Loucy (cell line): Measurements from ENCODE around the gene YPEL3.

Experiments used
- H2AFZ ChIP-seq: fragments of 200-600 bp; sonication (generic); 2 replicates; pipeline ENCODE4 v1.6.0; 2016; ENCODE audit warnings: antibody characterized with exemption, mild to moderate bottlenecking, low read length, moderate library complexity
- H3F3A ChIP-seq: fragments of 200-600 bp; 2 replicates; pipeline ENCODE4 v1.6.0; 2016; ENCODE audit warnings: antibody characterized with exemption, low read depth, mild to moderate bottlenecking
- H3K27me3 ChIP-seq: fragments of 200-600 bp; sonication (generic); 2 replicates; pipeline ENCODE4 v1.6.1; 2014; ENCODE audit warnings: low read length, mild to moderate bottlenecking; ENCODE audit not compliant: insufficient read depth, poor library complexity, severe bottlenecking
- H3K36me3 ChIP-seq: fragments of 200-600 bp; sonication (generic); 2 replicates; pipeline ENCODE4 v1.6.1; 2016; ENCODE audit warnings: low read length; ENCODE audit not compliant: insufficient read depth
- H3K4me1 ChIP-seq: fragments of 200-600 bp; sonication (generic); 2 replicates; pipeline ENCODE4 v1.5.1; 2014; ENCODE audit warnings: low read length, mild to moderate bottlenecking; ENCODE audit not compliant: insufficient read depth, poor library complexity, severe bottlenecking
- H3K4me2 ChIP-seq: fragments of 200-600 bp; sonication (generic); 2 replicates; pipeline ENCODE4 v1.6.0; 2014; ENCODE audit warnings: antibody characterized with exemption, low read length, low read depth, mild to moderate bottlenecking; ENCODE audit not compliant: poor library complexity, severe bottlenecking
- H3K4me3 ChIP-seq: fragments of 200-600 bp; sonication (generic); 2 replicates; pipeline ENCODE4 v1.5.1; 2014; ENCODE audit warnings: low read length, mild to moderate bottlenecking, mixed read lengths; ENCODE audit not compliant: poor library complexity, severe bottlenecking
- H3K79me2 ChIP-seq: fragments of 200-600 bp; sonication (generic); 2 replicates; pipeline ENCODE4 v1.6.1; 2014; ENCODE audit warnings: low read length; ENCODE audit not compliant: insufficient read depth
- H3K9ac ChIP-seq: fragments of 200-600 bp; sonication (generic); 2 replicates; pipeline ENCODE4 v1.6.0; 2014; ENCODE audit warnings: mild to moderate bottlenecking, low read depth, low read length, moderate library complexity; ENCODE audit not compliant: poor library complexity, severe bottlenecking
- H3K9me2 ChIP-seq: fragments of 200-600 bp; sonication (generic); replicated peaks from 2 replicates; pipeline ENCODE4 v1.6.1; 2016; ENCODE audit warnings: low read depth, low read length, mixed read lengths
- H3K9me3 ChIP-seq: fragments of 200-600 bp; sonication (generic); 2 replicates; pipeline ENCODE4 v1.6.1; 2014; ENCODE audit warnings: mild to moderate bottlenecking, antibody characterized with exemption, low read length, low read depth; ENCODE audit not compliant: insufficient read depth
- H4K20me1 ChIP-seq: fragments of 200-600 bp; sonication (generic); 2 replicates; pipeline ENCODE4 v1.6.0; 2014; ENCODE audit warnings: antibody characterized with exemption, low read length, mild to moderate bottlenecking; ENCODE audit not compliant: insufficient read depth, poor library complexity, severe bottlenecking
- EZH2phosphoT487 ChIP-seq: fragments of 200-600 bp; IDR thresholded peaks from 2 replicates; pipeline ENCODE4 v1.6.1; 2018; ENCODE audit warnings: antibody characterized with exemption, mild to moderate bottlenecking, moderate library complexity, borderline replicate concordance
- TF ChIP-seq, protein P1 (sequence below): fragments of 200-600 bp; sonication (generic); conservative IDR thresholded peaks from 2 replicates; pipeline ENCODE4 v1.5.1; 2014; ENCODE audit warnings: mild to moderate bottlenecking, antibody characterized with exemption, low read length

YPEL3 gene

DNA sequence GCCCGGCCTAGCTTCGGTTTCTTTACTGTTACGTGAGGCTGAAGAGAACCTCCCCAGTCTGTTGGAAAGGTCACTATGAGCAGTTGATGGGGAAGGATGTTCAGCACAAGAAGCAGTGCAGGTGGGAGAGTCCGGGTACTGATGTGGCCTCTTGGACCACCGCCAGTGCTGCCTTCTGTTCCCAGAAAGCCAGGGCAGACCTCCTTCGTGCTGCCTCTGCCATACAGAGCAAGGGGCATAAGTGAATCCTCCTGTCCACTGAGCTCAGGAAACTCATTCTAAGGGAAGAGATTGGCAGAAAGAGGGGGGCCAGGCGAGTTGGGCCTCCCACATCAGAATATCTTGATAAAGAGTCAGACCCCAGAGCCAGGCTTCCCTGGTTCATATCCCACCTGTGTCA lies 16.5 kb downstream of the YPEL3 start:
- H3K9me3 ChIP-seq, result no peaks in the 10 kb centered on the region
- H3F3A ChIP-seq, result peaks cover 6% of the 10 kb centered on the region; the same call in 1 of the 2 replicates
- TF ChIP-seq EZH2phosphoT487, result no peak
- TF ChIP-seq, protein P1, sequence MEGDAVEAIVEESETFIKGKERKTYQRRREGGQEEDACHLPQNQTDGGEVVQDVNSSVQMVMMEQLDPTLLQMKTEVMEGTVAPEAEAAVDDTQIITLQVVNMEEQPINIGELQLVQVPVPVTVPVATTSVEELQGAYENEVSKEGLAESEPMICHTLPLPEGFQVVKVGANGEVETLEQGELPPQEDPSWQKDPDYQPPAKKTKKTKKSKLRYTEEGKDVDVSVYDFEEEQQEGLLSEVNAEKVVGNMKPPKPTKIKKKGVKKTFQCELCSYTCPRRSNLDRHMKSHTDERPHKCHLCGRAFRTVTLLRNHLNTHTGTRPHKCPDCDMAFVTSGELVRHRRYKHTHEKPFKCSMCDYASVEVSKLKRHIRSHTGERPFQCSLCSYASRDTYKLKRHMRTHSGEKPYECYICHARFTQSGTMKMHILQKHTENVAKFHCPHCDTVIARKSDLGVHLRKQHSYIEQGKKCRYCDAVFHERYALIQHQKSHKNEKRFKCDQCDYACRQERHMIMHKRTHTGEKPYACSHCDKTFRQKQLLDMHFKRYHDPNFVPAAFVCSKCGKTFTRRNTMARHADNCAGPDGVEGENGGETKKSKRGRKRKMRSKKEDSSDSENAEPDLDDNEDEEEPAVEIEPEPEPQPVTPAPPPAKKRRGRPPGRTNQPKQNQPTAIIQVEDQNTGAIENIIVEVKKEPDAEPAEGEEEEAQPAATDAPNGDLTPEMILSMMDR, result no peak
- no peak overlapping the region for H3K4me3 ChIP-seq
- no peak overlapping the region for H3K9ac ChIP-seq
- H2AFZ ChIP-seq, result no peak overlapping the region
- peak overlapping the region; percentile 97 for H3K4me2 ChIP-seq
- no peaks in the 10 kb centered on the region for H3K9me2 ChIP-seq
- H4K20me1 ChIP-seq, result peaks cover 28% of the 10 kb centered on the region
- H3K79me2 ChIP-seq, result peaks cover 71% of the 10 kb centered on the region
- peaks cover 41% of the 10 kb centered on the region; the same call in 1 of the 2 replicates for H3K36me3 ChIP-seq
- peaks cover 28% of the 10 kb centered on the region for H3K4me1 ChIP-seq
- peaks cover 5% of the 10 kb centered on the region for H3K27me3 ChIP-seq

DNA sequence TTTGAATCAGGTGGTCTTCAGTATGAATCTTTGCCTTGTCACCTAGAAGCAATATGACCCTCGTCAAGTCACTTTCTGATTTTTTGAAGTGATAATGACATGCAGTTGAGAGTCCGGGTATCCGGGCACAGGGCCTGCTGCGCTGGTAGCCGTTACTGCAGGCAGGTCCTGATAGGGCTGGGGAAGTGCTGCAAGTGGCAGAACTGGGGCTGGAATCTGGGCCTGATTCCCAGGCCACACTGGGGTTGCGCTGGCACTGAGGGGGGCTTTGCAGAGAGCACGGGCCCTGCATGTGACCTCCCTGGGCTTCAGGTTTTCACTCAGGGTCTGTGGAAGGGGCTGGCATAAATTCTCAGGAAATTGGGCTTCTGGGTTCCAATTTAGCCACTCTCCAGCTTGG lies 17.3 kb downstream of the YPEL3 start:
- H3K9ac ChIP-seq, result peak overlapping the region; percentile 95
- peaks cover 71% of the 10 kb centered on the region for H3K79me2 ChIP-seq

DNA sequence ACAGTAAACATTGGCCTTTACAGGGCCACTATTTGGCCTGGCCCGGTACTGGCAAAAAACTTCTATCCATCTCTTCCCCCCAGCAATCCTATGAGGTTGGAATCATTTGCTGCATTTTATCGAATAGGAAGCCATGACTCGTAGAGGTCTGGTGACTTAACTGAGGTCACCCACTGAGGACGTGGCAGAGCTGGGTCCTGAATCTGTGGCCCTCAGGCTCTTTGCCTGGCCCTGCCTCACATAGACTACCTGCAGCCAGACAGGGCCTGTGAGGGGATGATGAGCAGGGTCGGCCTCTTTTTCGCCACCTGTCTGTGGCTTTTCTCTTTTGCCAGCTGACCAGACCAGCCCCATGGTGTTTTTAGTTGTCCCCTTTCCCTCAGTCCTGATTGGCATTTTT lies 18.4 kb downstream of the YPEL3 start:
- no peaks in the 10 kb centered on the region for H3K9me3 ChIP-seq
- TF ChIP-seq, protein P1, result no peak
- TF ChIP-seq EZH2phosphoT487, result no peak
- H4K20me1 ChIP-seq, result peaks cover 28% of the 10 kb centered on the region
- peaks cover 5% of the 10 kb centered on the region for H3K27me3 ChIP-seq
- peaks cover 23% of the 10 kb centered on the region; the same call in 1 of the 2 replicates for H3K36me3 ChIP-seq
- no peaks in the 10 kb centered on the region for H3K9me2 ChIP-seq
- H3K4me2 ChIP-seq, result peak overlapping the region; percentile 97
- H3F3A ChIP-seq, result peaks cover 6% of the 10 kb centered on the region; the same call in 1 of the 2 replicates
- no peak overlapping the region for H2AFZ ChIP-seq
- peaks cover 28% of the 10 kb centered on the region for H3K4me1 ChIP-seq
- peaks cover 71% of the 10 kb centered on the region for H3K79me2 ChIP-seq
- peak overlapping the region; percentile 95 for H3K9ac ChIP-seq
- peak overlapping the region; percentile 99 for H3K4me3 ChIP-seq

More for the DNA sequence above, 17.3 kb downstream of the YPEL3 start:
- TF ChIP-seq EZH2phosphoT487, result no peak
- TF ChIP-seq, protein P1, result no peak
- peaks cover 5% of the 10 kb centered on the region for H3K27me3 ChIP-seq
- H3F3A ChIP-seq, result peaks cover 6% of the 10 kb centered on the region; the same call in 1 of the 2 replicates
- H3K9me3 ChIP-seq, result no peaks in the 10 kb centered on the region
- H3K9me2 ChIP-seq, result no peaks in the 10 kb centered on the region
- H2AFZ ChIP-seq, result no peak overlapping the region
- H3K4me3 ChIP-seq, result peak overlapping the region; percentile 99
- peaks cover 28% of the 10 kb centered on the region for H4K20me1 ChIP-seq
- peaks cover 28% of the 10 kb centered on the region for H3K4me1 ChIP-seq
- H3K36me3 ChIP-seq, result peaks cover 34% of the 10 kb centered on the region; the same call in 1 of the 2 replicates
- H3K4me2 ChIP-seq, result peak overlapping the region; percentile 97
